LNCaP clone FGC (cell line): ENCODE results near the gene TAB2.
A peak's percentile ranks its signal among the peaks of the same experiment; 100 is the strongest.

Experiments used
- DNase-seq: peaks from one replicate; pipeline ENCODE4 v3.0.0-alpha.2; 2011; ENCODE audit warnings: low read depth
- H3K4me3 ChIP-seq: 2 replicates; pipeline ENCODE4 v1.5.1; 2011; ENCODE audit warnings: mild to moderate bottlenecking, low read depth, low read length, control low read depth
- TF ChIP-seq, protein P1 (sequence below): IDR thresholded peaks from 2 replicates; pipeline ENCODE4 v1.5.1; 2012; ENCODE audit warnings: mild to moderate bottlenecking; ENCODE audit not compliant: control insufficient read depth, insufficient read depth; ENCODE audit errors: extremely low read depth

The TAB2 gene

DNA sequence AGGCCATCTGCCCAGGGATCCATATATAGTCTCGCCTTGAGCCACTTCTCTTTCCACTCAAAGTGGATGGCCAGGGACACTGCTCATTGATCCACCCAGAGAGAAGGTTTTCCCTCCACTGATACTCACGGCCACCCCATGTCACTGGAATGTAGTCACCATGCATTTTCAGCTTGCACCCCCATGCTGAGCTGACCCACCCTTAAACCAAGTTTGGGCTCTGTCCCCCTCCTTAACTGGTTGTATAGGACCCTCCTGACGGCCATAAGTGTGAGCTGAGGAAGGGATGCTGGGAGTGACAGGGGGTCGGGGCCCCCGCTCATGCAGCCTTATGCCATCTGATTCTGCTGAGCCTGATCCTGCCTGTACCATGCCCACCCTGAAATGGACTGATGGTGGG lies 108.2 kb downstream of the TAB2 start:
- H3K4me3 ChIP-seq, result no peak overlapping the region
- TF ChIP-seq, protein P1, sequence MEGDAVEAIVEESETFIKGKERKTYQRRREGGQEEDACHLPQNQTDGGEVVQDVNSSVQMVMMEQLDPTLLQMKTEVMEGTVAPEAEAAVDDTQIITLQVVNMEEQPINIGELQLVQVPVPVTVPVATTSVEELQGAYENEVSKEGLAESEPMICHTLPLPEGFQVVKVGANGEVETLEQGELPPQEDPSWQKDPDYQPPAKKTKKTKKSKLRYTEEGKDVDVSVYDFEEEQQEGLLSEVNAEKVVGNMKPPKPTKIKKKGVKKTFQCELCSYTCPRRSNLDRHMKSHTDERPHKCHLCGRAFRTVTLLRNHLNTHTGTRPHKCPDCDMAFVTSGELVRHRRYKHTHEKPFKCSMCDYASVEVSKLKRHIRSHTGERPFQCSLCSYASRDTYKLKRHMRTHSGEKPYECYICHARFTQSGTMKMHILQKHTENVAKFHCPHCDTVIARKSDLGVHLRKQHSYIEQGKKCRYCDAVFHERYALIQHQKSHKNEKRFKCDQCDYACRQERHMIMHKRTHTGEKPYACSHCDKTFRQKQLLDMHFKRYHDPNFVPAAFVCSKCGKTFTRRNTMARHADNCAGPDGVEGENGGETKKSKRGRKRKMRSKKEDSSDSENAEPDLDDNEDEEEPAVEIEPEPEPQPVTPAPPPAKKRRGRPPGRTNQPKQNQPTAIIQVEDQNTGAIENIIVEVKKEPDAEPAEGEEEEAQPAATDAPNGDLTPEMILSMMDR, result no peak
- no peak for DNase-seq

DNA sequence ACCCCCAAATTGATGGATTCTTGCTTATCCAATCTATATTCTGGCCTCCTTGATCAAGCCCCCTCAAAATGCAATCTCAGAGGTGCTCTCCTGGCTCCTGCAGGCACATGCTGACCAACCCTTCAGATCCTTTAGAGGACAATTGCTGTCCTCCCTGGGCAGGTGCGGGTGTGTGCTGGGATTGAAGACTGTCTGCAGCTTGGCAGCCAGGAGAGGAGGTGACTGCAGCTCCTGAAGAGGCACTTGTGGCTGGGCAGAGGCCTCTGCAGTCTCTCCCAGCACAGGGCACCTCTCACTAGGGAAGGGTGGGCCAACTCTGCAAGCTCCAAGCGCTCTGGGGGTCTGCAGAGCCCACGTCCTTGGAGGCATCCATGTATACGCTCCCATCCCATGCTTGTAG lies 111.1 kb downstream of the TAB2 start:
- TF ChIP-seq, protein P1, result no peak
- no peak overlapping the region for H3K4me3 ChIP-seq

DNA sequence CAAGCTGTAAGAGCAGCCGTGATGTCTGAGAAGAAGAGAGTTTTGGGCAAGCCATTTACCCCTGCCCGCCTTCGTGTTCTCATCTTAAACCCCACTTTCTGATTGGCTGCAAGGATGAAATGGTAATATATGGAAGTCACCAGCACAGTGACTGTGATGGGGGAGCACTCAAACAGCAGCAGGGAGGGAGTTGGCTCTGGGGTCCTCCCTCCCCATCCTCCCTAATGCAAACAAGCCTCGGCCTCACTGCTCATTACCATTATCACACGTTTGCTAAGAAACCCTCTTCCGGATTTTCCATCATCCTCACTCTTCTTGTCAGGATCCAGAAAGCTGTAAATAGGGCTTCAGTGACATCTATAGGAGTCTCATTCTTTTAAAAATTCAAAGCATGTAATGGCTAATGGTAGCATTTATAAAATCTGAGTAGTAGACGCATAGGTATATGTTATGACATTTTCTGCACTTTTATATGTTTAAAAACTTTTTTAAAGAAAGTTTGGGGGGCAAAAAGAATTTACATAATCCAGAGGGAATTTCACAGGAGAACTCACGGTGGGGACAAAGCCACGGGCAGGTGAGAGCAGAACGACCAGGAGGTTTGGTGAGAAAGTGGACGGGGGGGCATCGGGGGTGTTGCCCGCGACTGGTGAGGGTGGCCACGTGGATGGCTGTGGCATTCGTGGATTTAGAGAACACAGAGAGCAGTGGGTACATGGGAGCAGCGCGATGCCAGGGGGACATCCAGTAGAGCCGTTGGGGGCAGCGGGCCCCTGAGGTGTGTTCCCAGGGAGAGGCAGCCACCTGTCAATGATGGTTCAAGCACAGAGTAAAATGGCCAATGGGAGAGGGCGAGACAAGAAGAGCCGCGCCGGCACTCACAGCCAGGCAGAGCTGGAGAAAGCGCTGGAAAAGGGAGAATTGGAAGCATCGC lies 112.2 kb downstream of the TAB2 start:
- DNase-seq, result no peak
- H3K4me3 ChIP-seq, result no peak overlapping the region
- TF ChIP-seq, protein P1, result no peak

More for the DNA sequence above, 111.1 kb downstream of the TAB2 start:
- no peak for DNase-seq

DNA sequence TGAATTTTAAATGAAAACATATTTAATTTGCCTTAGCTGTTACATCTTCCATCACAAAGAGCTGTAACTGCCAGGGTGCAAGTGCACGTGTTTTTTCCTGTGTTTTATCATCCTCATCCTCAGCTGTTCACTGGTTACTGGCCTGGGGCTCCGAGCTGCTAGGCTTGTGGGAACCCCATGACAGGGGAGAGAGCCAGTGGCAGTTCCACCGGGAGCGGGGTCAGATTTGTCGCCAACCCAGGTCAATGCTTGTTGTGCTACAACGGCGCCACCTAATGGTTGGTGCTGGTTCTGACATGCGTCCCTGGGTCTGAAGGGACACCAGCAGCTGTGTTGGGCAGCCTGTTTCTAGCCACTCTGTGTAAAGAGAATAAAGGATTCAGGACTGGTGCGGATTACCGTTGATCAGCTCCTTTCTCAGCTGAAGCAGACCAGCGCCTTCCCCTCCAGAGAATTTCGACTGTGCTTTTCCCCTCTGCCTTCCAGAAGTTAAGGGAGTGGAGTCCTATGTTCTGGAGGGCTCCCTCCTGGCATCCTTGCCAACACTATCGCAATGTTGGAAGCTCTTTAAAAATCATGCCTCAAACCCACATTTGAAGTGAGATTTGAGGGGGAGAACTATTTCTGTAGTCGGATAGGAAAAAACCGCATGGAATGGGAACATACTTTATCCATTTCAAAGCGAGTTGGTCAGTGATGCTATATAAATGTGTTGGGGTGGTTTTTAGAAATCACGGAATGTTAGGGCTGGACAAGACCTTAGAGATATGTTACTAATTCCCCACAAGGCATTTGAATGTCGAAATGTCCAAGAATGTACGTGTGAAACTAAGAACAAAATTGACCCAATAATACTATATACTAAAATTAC lies 114.6 kb downstream of the TAB2 start:
- peak; percentile 54 for DNase-seq
- no peak overlapping the region for H3K4me3 ChIP-seq
- TF ChIP-seq, protein P1, result peak; percentile 97

DNA sequence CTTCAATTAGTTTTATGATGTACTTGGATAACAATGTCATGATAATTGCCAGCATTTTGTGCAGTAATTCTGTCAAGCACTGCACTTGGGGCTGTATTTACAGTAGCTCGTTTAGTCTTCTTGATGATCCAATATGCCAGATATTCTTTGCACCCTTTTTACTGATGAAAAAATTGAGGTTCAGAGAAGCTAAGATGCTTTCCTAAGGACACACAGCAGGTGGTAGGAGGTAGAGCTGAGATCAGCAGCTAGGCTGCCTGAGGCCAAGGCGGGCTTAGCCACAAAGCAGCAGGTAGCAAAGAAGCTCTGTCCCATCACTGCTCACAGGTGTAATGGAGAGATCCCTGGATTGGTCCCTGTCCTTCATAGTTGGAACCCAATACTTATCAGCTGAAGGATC lies 115.9 kb downstream of the TAB2 start:
- TF ChIP-seq, protein P1, result no peak
- DNase-seq, result no peak
- H3K4me3 ChIP-seq, result no peak overlapping the region

DNA sequence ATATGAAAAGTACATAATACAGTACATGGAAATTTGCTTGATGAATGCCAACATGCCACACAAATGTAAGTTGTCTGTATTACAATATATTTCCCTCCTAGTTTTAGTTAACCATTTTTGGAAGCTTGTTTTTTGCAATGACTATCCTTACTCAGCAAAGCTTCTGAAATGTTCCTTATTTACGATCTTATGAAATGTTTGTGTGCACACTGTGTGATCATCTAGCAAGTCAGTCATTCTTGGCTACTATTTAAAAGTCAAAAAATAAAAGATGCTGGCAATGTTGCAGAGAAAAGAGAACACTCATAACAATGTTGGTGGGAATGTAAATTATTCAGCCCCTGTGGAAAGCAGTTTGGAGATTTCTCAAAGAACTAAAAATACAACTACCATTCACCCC lies 116.4 kb downstream of the TAB2 start:
- TF ChIP-seq, protein P1, result no peak
- no peak overlapping the region for H3K4me3 ChIP-seq
- no peak for DNase-seq
